ENCODE results near the gene NHERF1.
A peak's percentile ranks its signal among the peaks of the same experiment; 100 is the strongest.

NHERF1 gene

GRCh38 chr17:74748529-74749278 lies at the start of gene NHERF1:
TSS of gene NHERF1 (plus strand) at chr17:74748628. CDS start at chr17:74748847, 219 bp downstream.
- DNase-seq, result peak; percentile 97

GRCh38 chr17:74699236-74699635 lies 49.2 kb upstream of the NHERF1 start:
- no peak for DNase-seq

GRCh38 chr17:74702116-74702871 lies 46.1 kb upstream of the NHERF1 start:
- DNase-seq, result no peak

GRCh38 chr17:74703311-74703710 lies 45.1 kb upstream of the NHERF1 start:
- DNase-seq, result no peak

GRCh38 chr17:74704544-74704943 lies 43.9 kb upstream of the NHERF1 start:
- DNase-seq, result no peak

GRCh38 chr17:74711058-74711824 lies 37.2 kb upstream of the NHERF1 start:
- DNase-seq, result no peak

- DNase-seq, result no peak
Observed at GRCh38 chr17:74712301-74712700, 36.1 kb upstream of the NHERF1 start.

- DNase-seq, result peak; percentile 29
Observed at GRCh38 chr17:74712756-74713155, 35.7 kb upstream of the NHERF1 start, which contains the start of gene CD300LF. TSS of gene CD300LF (minus strand) at chr17:74712923. CDS start at chr17:74712866, 57 bp downstream.

GRCh38 chr17:74713171-74713755 lies 35.2 kb upstream of the NHERF1 start:
- no peak for DNase-seq

GRCh38 chr17:74715144-74715543 lies 33.3 kb upstream of the NHERF1 start:
- DNase-seq, result no peak

- DNase-seq, result no peak
Observed at GRCh38 chr17:74720506-74720905, 27.9 kb upstream of the NHERF1 start.

- no peak for DNase-seq
Observed at GRCh38 chr17:74722782-74723181, 25.6 kb upstream of the NHERF1 start.

GRCh38 chr17:74723891-74724290 lies 24.5 kb upstream of the NHERF1 start:
- DNase-seq, result no peak

GRCh38 chr17:74725111-74725510 lies 23.3 kb upstream of the NHERF1 start:
- DNase-seq, result no peak

- DNase-seq, result no peak
Observed at GRCh38 chr17:74728033-74728701, 20.3 kb upstream of the NHERF1 start.

GRCh38 chr17:74728702-74729075 lies 19.7 kb upstream of the NHERF1 start:
- no peak for DNase-seq

- no peak for DNase-seq
Observed at GRCh38 chr17:74729368-74729767, 19.1 kb upstream of the NHERF1 start.

- no peak for DNase-seq
Observed at GRCh38 chr17:74729866-74730265, 18.6 kb upstream of the NHERF1 start.

GRCh38 chr17:74730491-74731346 lies 17.7 kb upstream of the NHERF1 start:
- DNase-seq, result no peak

GRCh38 chr17:74731347-74731605 lies 17.2 kb upstream of the NHERF1 start:
- DNase-seq, result no peak

GRCh38 chr17:74732042-74732867 lies 16.2 kb upstream of the NHERF1 start:
- DNase-seq, result no peak

All from RPMI8226 (cell line).